IPS-18a (cell line): ENCODE results near the gene SLC6A18.

ENCODE experiments used
- H3K27ac ChIP-seq: one replicate; pipeline ENCODE4 v1.5.1; 2013; ENCODE audit warnings: low read length
- H3K27me3 ChIP-seq: one replicate; pipeline ENCODE4 v1.6.1; 2013; ENCODE audit warnings: mild to moderate bottlenecking, low read length; ENCODE audit not compliant: control insufficient read depth, insufficient read depth
- H3K36me3 ChIP-seq: one replicate; pipeline ENCODE4 v1.6.1; 2013; ENCODE audit warnings: low read depth, low read length; ENCODE audit not compliant: control insufficient read depth
- H3K4me1 ChIP-seq: one replicate; pipeline ENCODE4 v1.6.1; 2013; ENCODE audit warnings: low read depth, low read length; ENCODE audit not compliant: control insufficient read depth
- H3K4me3 ChIP-seq: one replicate; pipeline ENCODE4 v1.5.1; 2013; ENCODE audit warnings: low read length
- H3K9ac ChIP-seq: one replicate; pipeline ENCODE4 v1.6.1; 2013; ENCODE audit warnings: mild to moderate bottlenecking, low read length, moderate library complexity
- H3K9me3 ChIP-seq: one replicate; pipeline ENCODE4 v1.6.1; 2013; ENCODE audit warnings: low read depth, low read length; ENCODE audit not compliant: control insufficient read depth

Gene SLC6A18

GRCh38 chr5:1199649-1200494 is 25.3 kb upstream of the SLC6A18 start:
- Histone ChIP-seq H3K4me1 (peaks cover 1% of the 10 kb centered on the region), H3K27me3 (no peaks in the 10 kb centered on the region), H3K9ac (no peak overlapping the region), H3K4me3 (no peak overlapping the region), H3K9me3 (no peaks in the 10 kb centered on the region), H3K36me3 (no peaks in the 10 kb centered on the region), H3K27ac (no peak overlapping the region)

GRCh38 chr5:1200495-1201326 is 24.5 kb upstream of the SLC6A18 start:
- Histone ChIP-seq H3K4me3 (no peak overlapping the region), H3K27ac (no peak overlapping the region), H3K27me3 (no peaks in the 10 kb centered on the region), H3K4me1 (peaks cover 7% of the 10 kb centered on the region), H3K9ac (no peak overlapping the region), H3K36me3 (no peaks in the 10 kb centered on the region), H3K9me3 (no peaks in the 10 kb centered on the region)

- Histone ChIP-seq H3K4me3 (no peak within 1 kb of the TSS), H3K9me3 (no peaks in the 10 kb centered on the region), H3K36me3 (no peaks in the 10 kb centered on the region), H3K9ac (no peak within 1 kb of the TSS), H3K4me1 (peaks cover 7% of the 10 kb centered on the region), H3K27me3 (no peaks in the 10 kb centered on the region), H3K27ac (no peak within 1 kb of the TSS)
Observed at GRCh38 chr5:1201327-1202025, 23.7 kb upstream of the SLC6A18 start, which contains the start of gene SLC6A19. SLC6A19 (plus strand) TSS chr5:1201595; CDS start chr5:1201651, 56 bp downstream.

- no peak overlapping the region for H3K27ac ChIP-seq
- no peaks in the 10 kb centered on the region for H3K36me3 ChIP-seq
- no peak overlapping the region for H3K4me3 ChIP-seq
- no peaks in the 10 kb centered on the region for H3K27me3 ChIP-seq
- no peak overlapping the region for H3K9ac ChIP-seq
- peaks cover 7% of the 10 kb centered on the region for H3K4me1 ChIP-seq
- H3K9me3 ChIP-seq: no peaks in the 10 kb centered on the region
Observed at GRCh38 chr5:1202026-1202797, 23.0 kb upstream of the SLC6A18 start.

GRCh38 chr5:1202798-1203185 is 22.4 kb upstream of the SLC6A18 start:
- peaks cover 7% of the 10 kb centered on the region for H3K4me1 ChIP-seq
- no peak overlapping the region for H3K9ac ChIP-seq
- H3K27ac ChIP-seq: no peak overlapping the region
- H3K4me3 ChIP-seq: no peak overlapping the region
- H3K9me3 ChIP-seq: no peaks in the 10 kb centered on the region
- no peaks in the 10 kb centered on the region for H3K36me3 ChIP-seq
- H3K27me3 ChIP-seq: no peaks in the 10 kb centered on the region

GRCh38 chr5:1203311-1203967 is 21.7 kb upstream of the SLC6A18 start:
- Histone ChIP-seq H3K9me3 (no peaks in the 10 kb centered on the region), H3K27me3 (no peaks in the 10 kb centered on the region)

GRCh38 chr5:1203968-1204692 is 21.1 kb upstream of the SLC6A18 start:
- Histone ChIP-seq H3K27me3 (no peaks in the 10 kb centered on the region), H3K27ac (no peak overlapping the region), H3K36me3 (no peaks in the 10 kb centered on the region), H3K4me1 (peaks cover 7% of the 10 kb centered on the region), H3K4me3 (no peak overlapping the region), H3K9ac (no peak overlapping the region), H3K9me3 (no peaks in the 10 kb centered on the region)

More at GRCh38 chr5:1203311-1203967, 21.7 kb upstream of the SLC6A18 start:
- Histone ChIP-seq H3K36me3 (no peaks in the 10 kb centered on the region), H3K9ac (no peak overlapping the region), H3K4me3 (no peak overlapping the region), H3K27ac (no peak overlapping the region), H3K4me1 (peaks cover 7% of the 10 kb centered on the region)

GRCh38 chr5:1204693-1205242 is 20.4 kb upstream of the SLC6A18 start:
- Histone ChIP-seq H3K4me1 (peaks cover 7% of the 10 kb centered on the region), H3K9ac (no peak overlapping the region), H3K27ac (no peak overlapping the region), H3K9me3 (no peaks in the 10 kb centered on the region), H3K27me3 (no peaks in the 10 kb centered on the region), H3K36me3 (no peaks in the 10 kb centered on the region), H3K4me3 (no peak overlapping the region)

GRCh38 chr5:1205255-1206180 is 19.7 kb upstream of the SLC6A18 start:
- no peaks in the 10 kb centered on the region for H3K9me3 ChIP-seq
- H3K4me3 ChIP-seq: no peak overlapping the region
- H3K4me1 ChIP-seq: peaks cover 7% of the 10 kb centered on the region
- no peak overlapping the region for H3K27ac ChIP-seq
- no peak overlapping the region for H3K9ac ChIP-seq
- H3K36me3 ChIP-seq: no peaks in the 10 kb centered on the region
- H3K27me3 ChIP-seq: no peaks in the 10 kb centered on the region
